ENCODE measurements around the gene BCAP31. TPM values are rescaled to one million over a fixed set of nuclear protein-coding genes. Genes with fewer than 3 reads are reported as not detected.
A peak's percentile ranks its signal among the peaks of the same experiment; 100 is the strongest.

BCAP31 gene
- total and polyA plus RNA-seq, 2 of the 13 experiments (the other 11 are each of a cell fraction or from before 2014, with no cell fraction given): 139 to 178 TPM

- Histone ChIP-seq H3K4me3 (replicated peaks in 1 of 3; ENCODE audit: insufficient read depth in 1 of 3, low read depth in 2 of 3, low read length in 3 of 3) (peak overlapping the region; percentile 37 to 74 (median 68); a peak in 5 of 6 replicates), H3K4me1 (ENCODE audit: insufficient read depth, low read length) (peaks cover 27% of the 10 kb centered on the region), H2AFZ (ENCODE audit: low read length) (no peak overlapping the region), H3K27ac (ENCODE audit: extremely low read length, insufficient read depth, low read length) (no peak overlapping the region), H3K4me2 (ENCODE audit: low read depth, low read length) (peak overlapping the region; percentile 75), H4K20me1 (ENCODE audit: insufficient read depth, low read length) (peaks cover 22% of the 10 kb centered on the region), H3K36me3 (replicated peaks in 1 of 2; ENCODE audit: control insufficient read depth in 1 of 2, insufficient read depth in 2 of 2, low read length in 2 of 2) (peaks cover 0 to 3% of the 10 kb centered on the region in 2 experiments; a peak in 2 of 5 replicates), H3K9me3 (ENCODE audit: low read length) (no peaks in the 10 kb centered on the region), H3K79me2 (ENCODE audit: insufficient read depth, low read length) (peaks cover 20% of the 10 kb centered on the region), H3K27me3 (ENCODE audit: control insufficient read depth in 1 of 2, insufficient read depth in 2 of 2, low read length in 2 of 2) (no peaks in the 10 kb centered on the region), H3K9ac (ENCODE audit: insufficient read depth, low read depth, low read length) (peak overlapping the region; percentile 64)
- TF ChIP-seq ZNF318 (CRISPR knock-in tag; IDR thresholded peaks at IDR 0.05) (no peak), PATZ1 (CRISPR knock-in tag; IDR thresholded peaks at IDR 0.05) (peak; percentile 57), RBFOX2 (IDR thresholded peaks at IDR 0.05; ENCODE audit: low read depth, low read length) (peak; percentile 11), RFXAP (CRISPR knock-in tag; IDR thresholded peaks at IDR 0.05; ENCODE audit: borderline replicate concordance) (no peak), ZNF281 (CRISPR knock-in tag; IDR thresholded peaks at IDR 0.05; ENCODE audit: borderline replicate concordance) (peak; percentile 19; the same call in 1 of the 2 replicates), HOXA3 (CRISPR knock-in tag; IDR thresholded peaks at IDR 0.05) (0 out of 2 replicates have a peak, but pooled peaks have one; percentile 14), CHCHD3 (CRISPR knock-in tag; IDR thresholded peaks at IDR 0.05) (no peak)
- no peak for DNase-seq (ENCODE audit: low spot score)
- no peak for FAIRE-seq
- intact Hi-C loops (cut with micrococcal nuclease; ENCODE audit: unreplicated experiment): no loop called here
- no CpG with 5 or more reads among the region's 53 CpGs for WGBS (ENCODE audit: low lambda C conversion rate)
- ChIA-PET POLR2A (no interaction called here), CTCF (ENCODE audit: low intra/inter-chr PET ratio, low total read pairs) (no interaction called here)
- peak; percentile 8; the same call in 2 of the 3 replicates for ATAC-seq
- BruUV-seq (replicated peaks): no TSS peak
- in situ Hi-C loops (cut with HindIII; ENCODE audit: extremely low pct_ligation_motif_present, low pct_unique_long_range_greater_than_20kb): no loop called here
These were observed 35.1 kb downstream of the BCAP31 start for GRCh38 chrX:153688911-153689590.

Data from HepG2 (cell line).